Stimulated activated CD8-positive, alpha-beta memory T cell treated with anti-CD3 and anti-CD28 coated beads, Interleukin-15, amount 100 ng/mL, for 1 hour (primary cell): Measurements from ENCODE around the gene PIGL.
"Not testable (repeated sequence)": the region's sequence is repeated elsewhere in the genome, so short reads cannot be mapped to it uniquely, and the experiment has no call there.

Source experiments
- DNase-seq: peaks from one replicate; pipeline ENCODE4 v3.0.0-alpha.2; 2020; ENCODE audit warnings: low read depth

The PIGL gene

GRCh38 chr17:16216341-16217001, 539 bp upstream of the PIGL start:
- DNase-seq, result not testable (repeated sequence)

GRCh38 chr17:16222406-16222805, 5.4 kb downstream of the PIGL start:
- DNase-seq, result no peak

- not testable (repeated sequence) for DNase-seq
Observed at GRCh38 chr17:16229912-16230561, 13.0 kb downstream of the PIGL start.

GRCh38 chr17:16232391-16232790, 15.4 kb downstream of the PIGL start:
- DNase-seq, result no peak

GRCh38 chr17:16239931-16240330, 22.9 kb downstream of the PIGL start:
- DNase-seq, result no peak

- no peak for DNase-seq
Observed at GRCh38 chr17:16241906-16242399, 24.9 kb downstream of the PIGL start.

GRCh38 chr17:16243385-16243784, 26.4 kb downstream of the PIGL start:
- DNase-seq, result no peak

GRCh38 chr17:16243801-16244567, 27.0 kb downstream of the PIGL start:
- no peak for DNase-seq

- no peak for DNase-seq
Observed at GRCh38 chr17:16247586-16247984, 30.6 kb downstream of the PIGL start.

GRCh38 chr17:16250635-16251034, 33.6 kb downstream of the PIGL start:
- DNase-seq, result no peak

GRCh38 chr17:16251043-16251442, 34.0 kb downstream of the PIGL start:
- DNase-seq, result no peak

- no peak for DNase-seq
Observed at GRCh38 chr17:16251556-16251955, 34.5 kb downstream of the PIGL start.

GRCh38 chr17:16254773-16255400, 37.9 kb downstream of the PIGL start:
- no peak for DNase-seq

- DNase-seq, result no peak
Observed at GRCh38 chr17:16255481-16255921, 38.5 kb downstream of the PIGL start.

GRCh38 chr17:16258901-16259300, 41.9 kb downstream of the PIGL start:
- DNase-seq, result no peak

- DNase-seq, result no peak
Observed at GRCh38 chr17:16259926-16260325, 42.9 kb downstream of the PIGL start.

GRCh38 chr17:16261049-16261448, 44.0 kb downstream of the PIGL start:
- DNase-seq, result no peak

GRCh38 chr17:16262201-16262600, 45.2 kb downstream of the PIGL start:
- DNase-seq, result no peak

- DNase-seq, result no peak
Observed at GRCh38 chr17:16267174-16267573, 50.2 kb downstream of the PIGL start.

- DNase-seq, result no peak
Observed at GRCh38 chr17:16269658-16270057, 52.6 kb downstream of the PIGL start.

- DNase-seq, result no peak
Observed at GRCh38 chr17:16272111-16272840, 55.3 kb downstream of the PIGL start.

- DNase-seq, result no peak
Observed at GRCh38 chr17:16273499-16273898, 56.5 kb downstream of the PIGL start.
